NCI-H1436 (cell line): Measurements from ENCODE around the gene MCAM.

ENCODE experiments used
- DNase-seq: peaks from one replicate; lab custom pipeline; 2025; lab: John Stamatoyannopoulos, UW

MCAM gene

DNA sequence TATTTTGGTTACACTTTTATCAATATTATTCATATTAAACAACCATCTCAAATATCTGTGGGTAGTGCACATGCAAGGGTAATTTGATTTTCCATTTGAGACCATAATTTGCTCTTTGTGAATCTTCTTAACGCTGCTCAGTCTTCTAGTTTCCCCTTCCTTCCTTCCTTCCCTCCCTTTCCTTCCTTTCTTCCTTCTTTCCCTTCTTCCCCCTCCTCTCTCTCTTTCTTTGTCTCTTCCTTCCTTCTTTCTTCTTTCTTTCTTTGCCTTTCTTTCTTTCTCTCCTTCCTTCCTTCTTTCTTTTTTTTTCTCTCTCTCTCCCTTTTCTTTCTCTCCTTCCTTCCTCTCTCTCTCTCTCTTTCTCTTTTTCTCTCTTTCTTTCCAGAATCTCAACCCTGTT is 13.3 kb upstream of the MCAM start:
- DNase-seq: no peak

DNA sequence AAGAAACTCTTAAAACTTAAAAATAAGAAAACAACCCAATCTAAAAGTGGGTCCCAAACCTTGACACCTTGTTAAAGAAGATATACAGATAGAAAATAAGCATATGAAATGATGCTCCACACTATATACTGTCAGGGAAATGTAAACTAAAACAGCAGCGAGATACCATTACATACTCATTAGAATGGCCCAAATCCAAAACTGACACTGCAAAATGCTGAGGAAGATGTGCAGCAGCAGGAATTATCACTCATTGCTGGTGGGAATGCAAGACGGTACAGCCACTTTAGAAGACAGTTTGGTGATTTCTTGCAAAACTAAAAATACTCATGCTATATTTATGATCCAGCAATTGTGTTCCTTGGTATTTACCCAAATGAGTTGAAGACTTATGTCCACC is 12.4 kb upstream of the MCAM start:
- DNase-seq: no peak

DNA sequence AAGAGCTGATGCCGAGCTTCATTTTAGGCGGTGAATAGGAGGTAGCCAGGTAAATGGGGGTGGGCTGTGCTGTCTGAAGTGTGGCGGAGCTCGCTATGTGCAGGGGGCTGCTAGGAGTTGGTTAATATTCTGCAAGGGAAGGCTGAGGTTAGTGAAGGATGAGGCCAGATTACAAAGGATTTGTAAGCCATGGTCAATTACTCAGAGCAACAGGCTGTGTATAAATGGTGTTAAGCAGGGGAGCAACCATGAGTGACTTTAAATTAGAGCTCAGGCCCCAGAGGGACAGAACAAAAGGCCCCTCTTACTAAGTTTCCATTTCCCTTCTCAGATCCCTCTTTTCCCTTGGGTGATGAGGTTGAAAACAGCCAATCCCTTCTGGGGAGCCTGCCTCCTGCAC is 7.3 kb upstream of the MCAM start:
- DNase-seq: peak; percentile 36

DNA sequence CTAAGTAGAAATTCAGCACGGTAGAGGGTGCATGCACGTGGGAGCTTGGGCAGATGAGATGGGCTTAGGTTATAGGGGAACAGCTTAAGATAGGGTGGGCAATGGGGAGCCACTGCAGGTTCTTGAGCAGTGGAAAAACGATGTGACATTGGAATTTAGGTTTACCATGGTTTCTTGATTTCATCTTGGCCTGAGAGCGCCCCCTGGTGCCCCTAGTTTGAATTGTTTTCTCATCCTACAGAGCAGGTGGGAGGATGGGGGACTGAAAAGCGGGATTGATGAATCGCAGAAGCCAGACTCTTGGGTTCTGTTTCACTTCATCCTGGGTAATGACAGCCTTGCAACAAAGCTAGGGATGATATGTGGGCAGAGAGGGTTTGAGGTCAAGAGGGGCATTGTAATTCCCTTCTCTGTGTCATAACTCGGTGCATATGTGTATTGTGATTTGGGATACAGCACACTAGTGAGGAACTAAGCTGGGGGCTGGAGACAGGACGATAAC is 6.7 kb upstream of the MCAM start:
- DNase-seq: peak; percentile 77

DNA sequence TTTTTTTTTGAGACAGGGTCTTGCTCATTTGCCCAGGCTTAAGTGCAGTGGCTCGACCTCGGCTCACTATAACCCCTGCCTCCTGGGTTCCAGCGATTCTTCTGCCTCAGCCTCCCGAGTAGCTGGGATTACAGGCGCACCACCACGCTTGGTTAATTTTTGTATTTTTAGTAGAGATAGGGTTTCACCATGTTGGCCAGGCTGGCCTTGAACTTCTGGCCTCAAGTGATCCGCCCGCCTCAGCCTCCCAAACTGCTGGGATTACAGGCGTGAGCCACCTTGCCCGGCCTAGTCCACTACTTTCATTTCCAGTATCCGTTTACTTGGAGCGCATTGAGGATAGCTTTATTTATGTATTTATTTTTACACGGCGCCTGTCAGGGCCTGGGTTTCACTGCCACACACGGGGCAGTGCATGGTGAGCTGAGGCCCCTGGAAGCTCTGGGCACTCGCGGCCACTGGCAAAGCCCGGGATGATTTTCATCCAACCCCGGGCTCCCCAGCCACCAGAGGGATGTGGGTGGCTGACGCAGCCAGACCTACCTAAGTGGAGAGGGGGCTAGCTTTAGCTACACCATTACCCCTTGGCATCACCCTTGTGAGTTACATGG is 6.1 kb upstream of the MCAM start:
- DNase-seq: no peak

DNA sequence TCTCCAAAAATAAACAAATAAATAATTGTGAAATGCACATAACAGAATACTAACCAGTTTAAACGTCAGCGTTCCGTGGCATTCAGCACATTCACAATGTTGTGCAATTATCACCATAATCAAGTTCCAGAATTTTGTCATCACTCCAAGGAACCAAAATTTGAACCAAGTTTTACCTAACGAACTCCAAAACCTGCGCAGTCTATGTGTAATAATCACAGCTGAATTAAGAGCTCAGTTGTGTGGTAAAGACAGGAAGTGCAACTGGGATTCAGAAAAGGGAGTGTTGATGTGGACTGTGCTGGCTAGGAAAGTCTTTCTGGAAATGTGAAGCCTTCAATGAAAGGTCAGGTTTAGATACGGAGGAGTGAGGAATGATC is 5.4 kb upstream of the MCAM start:
- DNase-seq: no peak

DNA sequence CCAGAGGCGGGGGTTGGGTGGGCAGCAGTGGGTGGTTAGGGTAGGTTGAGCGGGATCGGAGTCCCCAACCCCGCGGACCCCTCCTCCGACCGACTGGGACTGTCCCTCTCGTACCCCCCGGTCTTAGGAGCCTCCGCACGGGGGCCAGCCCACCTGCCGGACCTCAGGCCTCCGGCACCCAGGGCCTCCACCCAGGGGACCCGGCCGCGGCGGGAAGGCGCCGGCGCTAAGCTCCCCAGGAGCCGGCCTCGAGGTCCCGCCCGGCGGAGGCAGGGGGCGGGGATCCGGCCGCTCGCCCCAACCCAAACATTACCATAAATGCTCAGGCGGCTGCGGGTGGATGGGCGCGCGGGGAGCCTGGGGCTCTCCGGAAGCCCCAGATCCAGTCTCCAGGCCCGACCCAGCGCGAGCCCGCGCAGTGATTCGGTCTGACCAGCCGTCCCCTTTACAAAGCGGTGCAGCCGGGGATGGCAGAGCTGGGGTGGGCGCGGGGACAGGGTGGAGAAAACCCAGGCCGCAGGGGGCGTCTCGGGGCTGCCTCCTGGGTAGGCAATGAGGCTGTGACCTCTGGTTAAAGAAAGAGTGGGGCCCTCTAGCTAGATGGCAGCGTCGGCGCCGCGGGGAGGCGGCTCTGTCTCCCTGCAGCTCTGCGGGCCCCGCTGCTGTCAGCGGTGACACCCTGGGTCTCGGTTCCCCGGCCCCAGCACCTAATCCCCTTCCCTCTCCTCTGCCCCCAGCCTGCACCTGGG is 4.0 kb upstream of the MCAM start:
- no peak for DNase-seq

DNA sequence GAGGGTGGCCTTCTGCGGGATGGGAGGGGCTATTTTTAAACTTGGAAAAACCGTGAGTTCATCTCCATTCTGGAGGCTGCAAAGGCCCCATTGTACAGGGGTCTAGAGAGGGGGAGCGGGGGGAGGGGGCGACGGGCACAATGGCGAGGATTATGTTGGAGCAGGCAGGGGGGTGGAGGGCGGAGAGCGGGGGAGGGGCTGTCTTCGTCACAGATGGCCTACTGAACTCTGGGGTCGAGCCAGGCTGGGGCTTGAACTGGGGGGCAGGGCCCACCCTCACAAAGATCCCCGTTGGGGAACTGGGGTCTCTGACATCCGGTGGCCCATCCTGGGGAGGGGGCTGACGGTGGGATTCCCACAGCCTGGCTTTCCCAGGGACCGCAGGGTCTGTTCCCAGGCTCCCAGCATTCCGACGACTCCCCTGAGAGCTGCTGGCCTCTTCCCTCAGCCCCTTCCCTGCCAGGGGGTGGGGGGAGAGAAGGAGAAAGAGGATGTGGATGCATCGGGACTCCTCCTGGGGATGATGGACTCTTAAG is 3.4 kb upstream of the MCAM start:
- no peak for DNase-seq

DNA sequence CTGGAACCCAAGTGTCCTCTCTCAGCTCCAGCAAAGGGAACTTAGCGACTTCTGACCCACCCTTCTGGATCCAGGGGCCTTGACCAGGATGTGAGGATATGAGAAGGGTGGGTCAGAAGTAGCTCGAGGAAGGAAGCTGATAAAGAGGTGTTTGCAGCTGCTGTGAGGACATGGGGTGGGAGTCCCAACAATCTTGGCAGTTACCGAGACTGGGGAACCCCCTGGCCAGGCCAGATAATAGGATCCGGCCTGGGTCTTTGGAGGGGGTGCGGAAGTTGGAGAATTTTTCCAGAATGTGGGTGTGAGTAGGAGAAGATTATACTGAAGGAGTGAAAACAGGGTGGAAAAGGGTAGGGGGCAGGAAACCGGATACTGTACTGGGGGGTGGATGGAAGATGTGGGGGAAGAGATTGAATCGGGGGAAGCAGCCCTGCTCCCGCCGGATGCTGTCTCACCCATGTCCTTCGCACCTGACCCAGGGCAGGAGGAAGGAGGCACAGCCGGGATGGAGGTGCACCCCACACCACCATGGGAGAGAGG is 2.8 kb upstream of the MCAM start:
- no peak for DNase-seq

DNA sequence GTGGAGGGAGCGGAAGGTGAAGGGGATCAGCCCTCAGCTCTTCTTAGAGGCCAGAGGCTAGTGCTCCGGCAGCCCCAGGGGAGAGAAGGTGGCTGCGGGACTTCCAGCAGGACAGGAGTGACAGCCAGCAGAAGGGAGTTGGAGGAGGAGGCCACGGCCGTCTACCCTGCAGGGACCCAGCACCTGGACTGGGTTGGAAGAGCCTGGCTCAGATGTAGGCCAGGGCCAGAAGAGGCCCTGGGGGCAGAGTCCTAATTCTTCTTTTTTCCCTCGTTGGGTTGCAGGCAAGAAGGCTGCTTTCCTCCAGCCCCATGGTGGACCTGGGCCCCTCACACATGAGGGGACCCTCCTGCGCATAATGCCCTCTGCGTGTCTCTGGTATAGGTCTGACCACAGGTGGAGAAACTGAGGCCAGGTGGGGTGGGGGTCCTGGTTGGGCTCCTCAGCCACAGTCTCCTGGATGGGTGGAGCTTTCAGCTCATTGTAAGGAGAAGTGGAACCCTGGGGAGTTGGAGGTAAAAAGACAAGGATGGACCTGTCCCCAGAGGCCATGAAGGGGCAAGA is 2.3 kb upstream of the MCAM start:
- DNase-seq: no peak

DNA sequence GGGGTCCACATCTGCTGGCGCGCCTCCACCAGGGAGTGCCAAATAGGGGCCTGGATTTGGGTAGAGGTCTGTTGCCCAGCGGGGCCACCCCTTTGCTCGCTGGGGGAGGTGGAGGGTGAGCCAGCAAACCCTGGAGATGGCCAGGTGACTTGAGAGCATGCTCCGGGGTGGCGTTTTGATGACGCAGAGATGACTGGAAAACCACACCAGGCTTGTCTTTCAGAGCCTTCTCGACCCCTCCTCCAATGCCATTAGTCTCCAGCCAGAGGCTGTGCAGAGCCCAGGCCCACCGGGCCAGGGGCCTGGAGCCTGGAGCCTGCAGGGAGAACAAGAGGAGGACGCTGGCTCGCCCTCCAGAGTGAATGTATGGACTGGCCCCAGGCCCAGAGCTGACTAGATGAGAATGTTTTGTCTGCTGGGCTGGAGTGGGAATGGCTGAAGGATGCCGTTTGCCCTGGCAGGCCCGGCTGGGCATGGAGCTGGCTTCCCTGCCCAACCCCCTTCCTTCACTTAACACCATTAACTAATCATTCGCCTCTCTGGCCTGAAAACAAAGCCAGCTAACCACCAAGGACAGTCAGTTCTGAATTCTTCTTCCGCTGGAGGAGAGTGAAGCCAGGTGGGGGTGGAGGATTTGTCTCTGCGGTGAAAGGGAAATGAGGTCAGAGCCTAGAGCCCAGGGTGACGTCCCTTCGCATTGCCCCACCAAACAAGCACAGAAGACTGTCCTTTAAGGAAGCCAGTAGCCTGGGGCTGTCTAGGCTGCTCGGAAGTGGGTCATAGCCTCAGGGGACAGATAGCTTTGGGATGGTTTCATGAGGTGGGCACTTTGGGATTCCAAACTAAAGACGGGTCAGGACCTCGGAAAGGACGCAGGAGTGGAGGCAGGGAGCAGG is 1.6 kb upstream of the MCAM start:
- no peak for DNase-seq

DNA sequence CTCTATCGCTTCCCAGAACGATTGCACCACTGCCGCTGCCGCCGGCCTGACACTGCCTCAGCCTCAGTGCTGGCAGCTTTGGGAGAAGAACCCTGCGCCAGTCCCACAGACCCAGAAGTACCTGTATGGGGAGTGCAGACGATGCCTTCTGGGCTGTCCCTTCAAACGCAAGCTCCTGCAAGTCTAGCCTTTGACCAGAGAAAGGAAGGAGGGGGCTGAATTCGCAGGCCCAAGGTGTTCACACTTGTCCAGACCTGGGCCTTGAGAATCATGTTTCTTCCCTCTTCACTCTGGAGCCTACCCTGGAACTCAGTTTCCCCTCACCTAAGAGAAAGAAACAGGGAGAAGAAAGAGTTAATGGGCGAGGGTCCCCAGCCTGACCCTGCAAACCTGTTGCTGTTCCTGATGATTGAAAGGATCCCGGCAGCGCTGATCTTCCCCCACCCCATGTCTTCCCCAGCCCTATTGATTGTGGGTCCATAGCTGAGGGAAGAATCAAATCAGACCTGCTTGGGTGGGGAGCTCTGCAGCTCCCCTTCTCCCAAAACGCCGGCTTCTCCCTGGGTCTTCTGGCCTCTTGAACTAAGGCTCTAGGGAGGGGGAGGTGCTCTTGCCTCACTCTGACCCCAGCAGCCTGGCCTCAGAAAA is 786 bp upstream of the MCAM start:
- no peak for DNase-seq

DNA sequence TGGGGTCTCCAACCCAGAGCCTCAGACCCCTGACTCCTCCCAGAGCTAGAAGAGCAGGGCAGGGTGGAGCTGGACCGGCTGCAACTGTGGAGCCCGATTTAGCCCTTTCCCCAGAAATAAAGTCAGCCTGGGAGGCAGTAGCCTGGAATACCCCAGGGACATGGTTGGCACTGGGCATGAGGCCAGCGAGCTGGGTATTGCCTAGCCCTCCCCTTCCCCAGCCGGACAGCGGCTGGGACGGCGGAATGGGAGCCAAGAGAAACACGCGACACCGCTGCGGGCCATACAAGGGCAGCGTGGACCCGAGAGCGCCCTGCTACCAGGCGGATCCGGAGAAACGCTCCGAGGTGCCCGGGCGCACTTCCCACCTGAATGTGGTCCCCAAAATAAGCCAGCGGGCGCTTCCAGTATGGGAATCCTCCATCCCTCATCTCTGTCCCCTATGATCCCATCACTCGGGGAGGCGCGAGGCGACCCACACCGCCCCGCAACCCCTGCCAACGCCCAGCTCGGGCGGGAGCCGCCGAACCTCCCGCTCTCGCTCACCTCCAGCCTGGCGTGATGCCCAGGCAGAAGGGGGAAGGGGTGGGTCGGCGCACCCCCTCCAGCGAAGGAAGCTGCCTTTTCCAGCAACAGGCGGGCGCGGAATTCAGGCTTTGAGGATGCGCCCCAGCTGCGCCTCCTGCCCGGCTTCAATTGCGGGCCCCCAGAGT is 758 bp downstream of the MCAM start:
- peak; percentile 38 for DNase-seq

DNA sequence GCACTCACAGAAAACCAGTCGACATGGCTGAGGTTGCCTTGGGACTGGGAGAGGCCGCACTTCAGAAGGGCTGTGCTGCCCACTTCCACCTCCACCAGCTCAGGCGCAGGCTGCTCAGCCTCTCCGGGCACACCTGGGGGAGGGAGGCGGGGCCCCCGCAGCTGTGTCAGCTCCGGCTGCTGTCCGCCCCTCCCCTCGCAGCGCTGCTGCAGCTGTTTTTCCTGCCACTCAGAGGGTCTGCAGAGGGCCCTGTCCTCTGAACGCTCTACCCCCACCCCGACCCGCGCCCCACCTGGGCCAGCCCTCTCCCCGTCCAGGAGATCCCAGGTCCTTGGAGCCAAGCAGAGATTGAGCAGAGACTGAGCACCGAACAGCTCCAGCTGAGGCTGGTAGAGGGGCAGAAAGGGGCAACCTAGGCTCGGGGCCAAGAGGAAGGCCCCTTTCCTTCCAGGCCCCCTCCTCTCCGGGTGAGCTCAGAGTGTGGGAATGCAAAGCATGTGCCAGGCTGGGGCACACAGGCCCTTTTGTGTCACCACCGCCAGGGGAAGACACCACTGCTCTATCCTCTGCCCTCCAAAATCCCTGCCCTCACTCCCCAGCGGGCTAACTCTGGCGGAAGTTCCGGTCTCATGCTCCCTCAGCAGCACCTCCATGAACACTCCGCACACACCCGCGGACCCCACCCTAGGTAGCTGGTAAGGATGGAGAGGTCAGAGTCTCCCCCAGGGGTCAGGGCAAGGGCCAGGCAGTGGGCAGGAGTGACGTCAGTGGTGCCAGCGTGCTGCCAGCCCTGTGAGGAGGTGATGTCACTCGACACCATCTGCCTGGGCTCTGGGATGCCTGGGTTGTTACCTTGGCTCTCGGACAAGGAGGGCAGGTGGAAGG is 1.6 kb downstream of the MCAM start:
- no peak for DNase-seq

DNA sequence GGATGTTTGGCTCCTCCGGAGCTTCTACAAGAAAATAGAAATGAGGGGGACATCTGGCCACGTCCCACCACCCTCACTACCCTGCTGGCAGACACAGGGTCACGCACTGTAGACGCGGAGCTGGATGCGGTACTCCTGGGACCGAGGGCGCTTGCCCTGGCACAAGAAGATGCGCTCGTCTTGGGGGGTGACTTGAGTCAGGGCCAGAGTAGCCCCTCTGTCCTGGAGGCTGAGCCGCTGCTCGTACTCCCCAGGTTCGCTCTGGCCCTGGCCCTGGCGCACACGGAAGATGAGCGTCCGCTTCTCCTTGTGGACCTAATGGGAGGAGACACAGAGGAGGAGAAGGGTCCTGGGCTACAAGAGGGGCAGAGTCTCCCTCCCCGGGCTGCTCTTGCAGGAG is 2.2 kb downstream of the MCAM start:
- no peak for DNase-seq

DNA sequence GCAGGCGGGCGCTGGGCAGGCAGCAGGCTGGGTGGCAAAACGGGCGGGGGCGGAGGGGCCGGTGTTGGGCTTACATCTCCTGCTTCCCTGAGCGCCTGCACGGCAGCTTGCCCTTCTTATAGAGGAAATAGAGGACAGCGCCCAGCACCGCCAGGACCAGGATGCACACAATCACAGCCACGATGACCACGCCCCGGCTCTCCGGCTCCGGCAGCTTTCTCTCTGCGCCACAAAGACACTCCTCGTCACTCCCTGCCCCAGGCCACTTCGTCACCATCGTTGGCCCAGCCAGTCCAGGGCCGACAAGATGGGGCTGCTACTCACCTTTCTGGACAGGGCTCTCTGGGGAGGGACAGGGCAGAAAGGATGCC is 6.3 kb downstream of the MCAM start:
- no peak for DNase-seq

DNA sequence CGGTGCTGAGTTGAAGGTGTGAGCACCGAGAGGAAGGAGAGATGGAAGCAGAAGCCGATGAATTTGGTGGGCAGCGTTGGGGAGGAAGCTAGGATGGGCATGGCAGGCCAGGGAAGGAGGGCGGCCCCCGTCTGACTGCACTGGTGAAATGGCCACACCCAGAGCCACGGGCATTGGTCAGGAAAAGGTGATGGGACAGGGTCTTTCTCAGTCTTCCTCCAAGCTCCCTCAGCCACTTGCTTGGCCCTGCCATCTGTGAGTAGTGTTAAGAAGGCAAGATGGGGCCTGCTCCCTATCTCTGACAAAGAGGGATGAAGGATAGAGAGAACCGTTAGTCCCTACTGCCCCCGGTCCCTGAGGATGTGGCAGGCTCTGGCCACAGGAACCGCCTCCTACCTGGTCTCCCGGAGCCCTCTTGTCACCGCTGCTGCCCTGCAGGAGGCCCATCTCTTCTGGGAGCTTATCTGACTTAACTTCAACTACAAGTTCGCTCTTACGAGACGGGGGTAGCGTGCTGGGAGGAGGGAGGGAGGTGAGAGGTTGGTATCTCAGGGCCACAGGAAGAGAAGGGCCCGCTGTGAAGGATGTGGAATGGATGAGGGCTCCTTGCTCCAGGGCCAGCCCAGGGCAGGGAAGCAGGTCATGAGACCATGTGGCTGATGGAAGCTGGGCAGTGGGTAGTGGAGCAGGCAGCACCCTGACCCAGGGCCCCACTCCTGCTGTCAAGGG is 6.8 kb downstream of the MCAM start:
- no peak for DNase-seq

DNA sequence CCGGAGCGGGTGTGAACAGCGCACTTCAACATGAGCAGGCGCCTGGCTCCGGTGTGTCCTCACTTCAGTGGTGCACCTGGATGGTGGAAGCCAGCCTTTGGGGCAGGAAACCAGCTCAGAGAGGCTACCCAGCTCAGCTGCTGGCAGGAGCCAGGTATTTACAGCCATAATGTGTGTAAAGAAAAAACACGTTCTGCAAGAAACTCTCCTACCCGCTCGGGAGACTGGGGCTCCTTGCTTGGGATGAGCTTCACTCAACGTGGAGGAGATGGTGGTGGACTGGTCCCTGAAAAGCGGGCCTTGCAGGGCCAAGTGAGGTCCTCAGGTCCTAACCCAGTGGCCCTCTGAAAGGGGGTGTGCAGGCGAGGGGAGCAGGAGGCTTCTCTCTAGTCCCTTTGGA is 7.5 kb downstream of the MCAM start:
- no peak for DNase-seq

DNA sequence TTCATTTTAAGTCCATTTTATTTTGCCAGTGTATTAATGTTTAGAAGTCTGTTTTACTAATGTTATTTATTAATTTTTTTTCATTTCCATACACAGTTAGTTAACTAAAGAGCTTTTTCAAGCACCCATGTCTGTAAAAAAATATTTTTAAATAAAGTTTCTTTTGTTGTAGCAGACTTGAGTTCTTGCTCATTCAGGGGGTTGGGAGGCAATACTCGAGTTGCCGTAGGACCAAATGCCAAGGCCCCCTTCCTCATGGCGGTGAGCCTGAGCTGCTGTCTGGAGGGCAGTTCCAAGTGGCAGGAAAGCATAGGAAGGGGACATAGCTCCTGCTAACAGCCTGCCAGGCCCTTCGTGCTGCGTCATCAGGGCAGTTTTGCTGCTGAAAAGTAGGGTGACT is 9.0 kb downstream of the MCAM start:
- DNase-seq: no peak
